IMR-90 (cell line): ENCODE measurements around the gene ATP2C2. TPM values are rescaled to one million over a fixed set of nuclear protein-coding genes. Genes with fewer than 3 reads are reported as not detected.

Source experiments
- ATAC-seq: fragments of 200-7000 bp; cut with Tn5 transposase; 2 replicates; pipeline ENCODE4 v1.9.1; 2020; ENCODE audit warnings: low read depth, mild to moderate bottlenecking, moderate library complexity
- BruUV-seq: library from RNA; stranded (reverse); fragments of 400-500 nt; replicated peaks from 2 replicates; lab custom pipeline; 2021; lab: Mats Ljungman, UMichigan
- CTCF ChIA-PET: fragments of 300-600 bp; formaldehyde crosslinking; extraction: SDS; loops from one replicate; lab custom pipeline; 2021; ENCODE audit warnings: antibody characterized with exemption; lab: Yijun Ruan, JAX
- POLR2A ChIA-PET: fragments of 300-600 bp; sonication (Branson Sonifier 250); formaldehyde crosslinking; loops from one replicate; lab custom pipeline; 2022; ENCODE audit warnings: antibody characterized with exemption; ENCODE audit not compliant: unreplicated experiment; lab: Charles Lee
- DNase-seq: peaks from one replicate; pipeline ENCODE4 v3.0.0; 2013
- H2AFZ ChIP-seq: replicated peaks from 2 replicates; pipeline ENCODE3; 2013; ENCODE audit warnings: low read length, mild to moderate bottlenecking; ENCODE audit not compliant: poor library complexity
- H2AK5ac ChIP-seq: 2 replicates; pipeline ENCODE4 v1.6.1; 2013; ENCODE audit warnings: low read depth, low read length, inconsistent platforms
- H2AK9ac ChIP-seq: replicated peaks from 2 replicates; pipeline ENCODE3; 2013; ENCODE audit warnings: mild to moderate bottlenecking, low read depth, low read length, moderate library complexity; ENCODE audit not compliant: poor library complexity
- H2BK120ac ChIP-seq: 2 replicates; pipeline ENCODE4 v1.6.1; 2013; ENCODE audit warnings: low read depth, low read length, inconsistent platforms
- H2BK15ac ChIP-seq: 3 replicates; pipeline ENCODE4 v1.6.1; 2013; ENCODE audit warnings: low read depth, low read length, inconsistent platforms
- H2BK20ac ChIP-seq: 2 replicates; pipeline ENCODE4 v1.6.1; 2013; ENCODE audit warnings: low read depth, mild to moderate bottlenecking, inconsistent platforms, low read length, moderate library complexity
- H2BK5ac ChIP-seq: 2 replicates; pipeline ENCODE4 v1.6.1; 2013; ENCODE audit warnings: mild to moderate bottlenecking, low read depth, low read length, inconsistent platforms; ENCODE audit not compliant: poor library complexity, severe bottlenecking
- H3K14ac ChIP-seq: replicated peaks from 2 replicates; pipeline ENCODE4 v1.6.1; 2013; ENCODE audit warnings: low read depth, low read length, inconsistent platforms
- H3K18ac ChIP-seq: 2 replicates; pipeline ENCODE4 v1.6.1; 2013; ENCODE audit warnings: low read depth, low read length, control low read depth
- H3K23ac ChIP-seq: 2 replicates; pipeline ENCODE4 v1.6.1; 2013; ENCODE audit warnings: low read depth, low read length, inconsistent platforms
- H3K27ac ChIP-seq: 2 replicates; pipeline ENCODE4 v1.5.1; 2013; ENCODE audit warnings: mild to moderate bottlenecking, control low read depth, low read length; ENCODE audit not compliant: insufficient read depth
- H3K27me3 ChIP-seq: 2 replicates; pipeline ENCODE4 v1.6.1; 2013; ENCODE audit warnings: low read length; ENCODE audit not compliant: control insufficient read depth, insufficient read depth
- H3K36me3 ChIP-seq: 2 replicates; pipeline ENCODE4 v1.6.1; 2013; ENCODE audit warnings: low read length, mixed read lengths; ENCODE audit not compliant: control insufficient read depth, insufficient read depth
- H3K4ac ChIP-seq: 2 replicates; pipeline ENCODE4 v1.6.1; 2013; ENCODE audit warnings: low read depth, low read length, inconsistent platforms
- H3K4me1 ChIP-seq: 2 replicates; pipeline ENCODE4 v1.6.1; 2013; ENCODE audit warnings: low read length, mixed read lengths; ENCODE audit not compliant: control insufficient read depth, insufficient read depth
- H3K4me2 ChIP-seq: 2 replicates; pipeline ENCODE4 v1.6.1; 2013; ENCODE audit warnings: low read depth, mild to moderate bottlenecking, control low read depth, low read length, moderate library complexity
- H3K4me3 ChIP-seq: 2 replicates; pipeline ENCODE4 v1.5.1; 2013; ENCODE audit warnings: low read depth, mild to moderate bottlenecking, control low read depth, low read length, moderate library complexity; ENCODE audit not compliant: insufficient read depth
- H3K56ac ChIP-seq: 2 replicates; pipeline ENCODE4 v1.6.1; 2013; ENCODE audit warnings: low read length, inconsistent platforms; ENCODE audit not compliant: insufficient read depth; ENCODE audit errors: extremely low read depth
- H3K79me1 ChIP-seq, 2 experiments: 2 replicates each; pipeline ENCODE4 v1.6.1; 2013; ENCODE audit warnings: low read length in 2 of 2, inconsistent platforms in 1 of 2, low read depth in 1 of 2
- H3K9ac ChIP-seq: 2 replicates; pipeline ENCODE4 v1.6.1; 2013; ENCODE audit warnings: low read depth, low read length, control low read depth
- H3K9me1 ChIP-seq: 2 replicates; pipeline ENCODE4 v1.6.1; 2013; ENCODE audit warnings: low read length, inconsistent platforms; ENCODE audit not compliant: insufficient read depth
- H3K9me3 ChIP-seq: 2 replicates; pipeline ENCODE4 v1.6.1; 2013; ENCODE audit warnings: low read length; ENCODE audit not compliant: control insufficient read depth, insufficient read depth
- H4K20me1 ChIP-seq: 2 replicates; pipeline ENCODE4 v1.6.1; 2013; ENCODE audit warnings: low read length, inconsistent platforms; ENCODE audit not compliant: insufficient read depth
- H4K5ac ChIP-seq: 2 replicates; pipeline ENCODE4 v1.6.1; 2013; ENCODE audit warnings: mild to moderate bottlenecking, low read depth, low read length, control low read depth
- H4K8ac ChIP-seq, 2 experiments: 2 replicates each; pipeline ENCODE4 v1.6.1; 2013; ENCODE audit warnings: low read depth in 2 of 2, low read length in 2 of 2, control low read depth in 1 of 2, inconsistent platforms in 1 of 2
- H4K91ac ChIP-seq: 2 replicates; pipeline ENCODE4 v1.6.1; 2013; ENCODE audit warnings: low read depth, low read length, inconsistent platforms; ENCODE audit not compliant: insufficient read depth
- WGBS, 2 experiments: methylation state at CpG; one replicate each; pipeline versions ENCODE4 v1.1.5 to v1.1.7; 2013; ENCODE audit warnings: missing lambda C conversion rate in 2 of 2; ENCODE audit not compliant: insufficient read length in 1 of 2; ENCODE audit errors: extremely low coverage in 2 of 2; 5-methylcytosine and 5-hydroxymethylcytosine counted together
- dilution Hi-C: fragments of 300-500 bp; cut with HindIII; formaldehyde crosslinking; loops from one replicate; pipeline ENCODE4 v1.14.3; 2018; ENCODE audit warnings: low sequenced_read_pairs; ENCODE audit not compliant: unreplicated experiment
- in situ Hi-C: fragments of 300-500 bp; cut with MboI; formaldehyde crosslinking; loops from 3 replicates; pipeline ENCODE4 v1.14.3; 2019; ENCODE audit warnings: low sequenced_read_pairs, inconsistent platforms, mixed read lengths
- intact Hi-C: fragments of 100-400 bp; cut with micrococcal nuclease; formaldehyde crosslinking; loops from 2 replicates; pipeline ENCODE4 v1.10.0; 2022
- polyA plus RNA-seq, 3 experiments: library from polyadenylated mRNA; depleted of rRNA; stranded (reverse); fragments of >200 nt; gene quantifications; 2 replicates each; pipeline ENCODE4 v1.2.3, GENCODE V29; 2012; ENCODE audit warnings: low replicate concordance in 1 of 3
- total RNA-seq: library from RNA; depleted of rRNA; stranded (reverse); fragments of >200 nt; gene quantifications from 2 replicates; pipeline ENCODE4 v1.2.3, GENCODE V29; 2012
- TF ChIP-seq, protein P1 (sequence below): fragments of 150-350 bp; IDR thresholded peaks from 2 replicates; pipeline ENCODE4 v1.6.1; 2017; ENCODE audit warnings: mild to moderate bottlenecking, antibody characterized with exemption, low read length, low read depth

Gene ATP2C2
- total and polyA plus RNA-seq, 2 of the 4 experiments (the other 2 are of a cell fraction) = not detected

DNA sequence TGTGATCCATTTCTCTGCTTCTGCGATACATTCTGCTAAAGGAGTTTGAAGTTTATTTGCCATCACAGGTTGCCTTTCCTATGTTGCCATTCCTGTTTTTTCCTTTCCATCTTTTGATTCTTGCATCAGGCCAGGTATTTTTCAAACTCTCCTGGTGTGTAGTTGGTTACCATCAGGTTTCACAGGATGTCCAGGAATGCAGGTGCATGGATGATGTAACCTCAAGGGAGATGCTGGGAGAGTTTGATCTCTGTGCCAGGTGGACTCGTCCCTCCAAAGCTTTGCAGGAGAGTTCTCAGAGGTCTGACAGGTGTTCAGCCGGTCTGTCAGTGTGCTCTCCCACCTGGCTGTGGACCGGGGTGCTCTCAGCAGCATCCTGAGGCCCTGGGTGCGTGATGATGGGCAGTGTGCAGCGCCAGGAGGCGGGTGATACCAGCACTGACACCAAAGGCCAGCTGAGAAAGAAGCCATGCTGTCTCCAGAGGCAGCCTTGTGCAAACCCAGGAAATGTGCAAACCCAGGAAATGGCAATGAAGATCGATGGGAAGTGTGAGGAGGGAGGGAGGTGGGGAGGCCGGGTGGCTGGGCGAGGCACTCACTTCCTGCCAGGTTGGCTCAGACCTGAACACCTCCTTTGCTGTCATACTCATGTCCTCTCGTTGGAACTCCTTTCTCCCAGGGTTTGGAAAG is 1.7 kb downstream of the ATP2C2 start:
- no peak overlapping the region for H2AFZ ChIP-seq
- H4K91ac ChIP-seq = no peak overlapping the region
- no peak overlapping the region for H3K27ac ChIP-seq
- H4K5ac ChIP-seq = no peak overlapping the region
- CTCF ChIA-PET = no interaction called here
- no TSS peak for BruUV-seq
- no peaks in the 10 kb centered on the region for H3K36me3 ChIP-seq
- H3K9me3 ChIP-seq = no peaks in the 10 kb centered on the region; the same call in 1 of the 2 replicates
- no peak overlapping the region for H3K4ac ChIP-seq
- intact Hi-C loops (no loop called here), in situ Hi-C loops (no loop called here), dilution Hi-C loops (no loop called here)
- WGBS, 2 experiments = 55% methylated on average over 5 of the region's 11 CpGs; no CpG with 5 or more reads in 1 of the 2 experiments
- no peak overlapping the region for H3K14ac ChIP-seq
- H3K4me1 ChIP-seq = no peaks in the 10 kb centered on the region
- no peak overlapping the region for H3K4me3 ChIP-seq
- TF ChIP-seq, protein P1, sequence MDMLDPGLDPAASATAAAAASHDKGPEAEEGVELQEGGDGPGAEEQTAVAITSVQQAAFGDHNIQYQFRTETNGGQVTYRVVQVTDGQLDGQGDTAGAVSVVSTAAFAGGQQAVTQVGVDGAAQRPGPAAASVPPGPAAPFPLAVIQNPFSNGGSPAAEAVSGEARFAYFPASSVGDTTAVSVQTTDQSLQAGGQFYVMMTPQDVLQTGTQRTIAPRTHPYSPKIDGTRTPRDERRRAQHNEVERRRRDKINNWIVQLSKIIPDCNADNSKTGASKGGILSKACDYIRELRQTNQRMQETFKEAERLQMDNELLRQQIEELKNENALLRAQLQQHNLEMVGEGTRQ = no peak
- no peak overlapping the region for H2BK120ac ChIP-seq
- ATAC-seq = no peak
- no peak overlapping the region for H4K8ac ChIP-seq
- H3K79me1 ChIP-seq = no peaks in the 10 kb centered on the region
- H3K4me2 ChIP-seq = no peak overlapping the region
- no peaks in the 10 kb centered on the region for H4K20me1 ChIP-seq
- DNase-seq = no peak
- no peak overlapping the region for H2AK5ac ChIP-seq
- H3K56ac ChIP-seq = no peak overlapping the region
- peak overlapping the region; percentile 28 for H2AK9ac ChIP-seq
- H3K23ac ChIP-seq = no peak overlapping the region
- H2BK5ac ChIP-seq = no peak overlapping the region
- H2BK20ac ChIP-seq = no peak overlapping the region
- no peak overlapping the region for H3K9ac ChIP-seq
- H3K27me3 ChIP-seq = peaks cover 79% of the 10 kb centered on the region
- no peak overlapping the region for H2BK15ac ChIP-seq
- no peak overlapping the region for H3K18ac ChIP-seq
- H3K9me1 ChIP-seq = no peaks in the 10 kb centered on the region
- POLR2A ChIA-PET = no interaction called here
